Stomach (tissue), 9 donors: ENCODE data around the gene VEGFC. TPM values are rescaled to one million over a fixed set of nuclear protein-coding genes. Genes with fewer than 3 reads are reported as not detected.

ENCODE experiments used
- DNase-seq, 2 donors: peaks; one replicate each; pipeline versions ENCODE4 v3.0.0 to v3.0.0-alpha.2; 2013 to 2019
- H3K27ac ChIP-seq, 5 donors: fragments of 200-600 bp in 4 of 5; sonication (generic) in 4 of 5; one replicate each; pipeline ENCODE4 v1.5.1; 2013 to 2019; ENCODE audit warnings: mild to moderate bottlenecking in 1 of 5, moderate library complexity in 1 of 5
- H3K27me3 ChIP-seq, 3 donors: fragments of 200-600 bp; sonication (generic); one replicate each; pipeline ENCODE4 v1.5.1; 2017 to 2019; ENCODE audit warnings: mixed run types in 1 of 3
- H3K36me3 ChIP-seq, 4 donors: fragments of 200-600 bp; sonication (generic); 1 replicate in 3 of 4; 2 replicates in 1 of 4; pipeline ENCODE4 v1.5.1; 2016 to 2019
- H3K4me1 ChIP-seq, 4 donors: fragments of 200-600 bp; sonication (generic); one replicate each; pipeline ENCODE4 v1.5.1; 2016 to 2019
- H3K4me3 ChIP-seq, 4 donors: fragments of 200-600 bp; sonication (generic) in 3 of 4; one replicate each; pipeline ENCODE4 v1.5.1; 2016 to 2019; ENCODE audit warnings: mild to moderate bottlenecking in 1 of 4
- H3K9me3 ChIP-seq, 4 donors: fragments of 200-600 bp; sonication (generic); one replicate each; pipeline ENCODE4 v1.5.1; 2016 to 2019
- CTCF ChIP-seq, 7 experiments: fragments of 450-650 bp in 4 of 7; fragments of 200-600 bp in 3 of 7; sonication (generic) in 3 of 7; IDR thresholded peaks; one replicate each; pipeline ENCODE4 v1.5.1; 2016 to 2019; ENCODE audit warnings: antibody characterized with exemption in 7 of 7, control low read depth in 2 of 7, mild to moderate bottlenecking in 1 of 7
- EP300 ChIP-seq: sonication (generic); formaldehyde crosslinking; IDR thresholded peaks from one replicate; pipeline ENCODE4 v1.6.1; 2017; ENCODE audit warnings: antibody characterized with exemption
- POLR2A ChIP-seq, 4 donors: fragments of 450-650 bp; IDR thresholded peaks; one replicate each; pipeline ENCODE4 v1.6.1; 2016; ENCODE audit warnings: antibody characterized with exemption in 4 of 4, control low read depth in 2 of 4, mild to moderate bottlenecking in 1 of 4, moderate library complexity in 1 of 4
- POLR2AphosphoS5 ChIP-seq, 3 donors: sonication (generic); formaldehyde crosslinking; IDR thresholded peaks; one replicate each; pipeline ENCODE4 v1.6.1; 2016; ENCODE audit warnings: antibody characterized with exemption in 3 of 3
- WGBS, 5 donors: extraction: QIAGEN DNeasy Blood & Tissue Kit in 3 of 5; methylation state at CpG; one replicate each; pipeline versions ENCODE4 v1.1.5 to v1.1.7; 2013 to 2018; 5-methylcytosine and 5-hydroxymethylcytosine counted together
- intact Hi-C: fragments of 100-400 bp; cut with DNase I; formaldehyde crosslinking; loops from one replicate; pipeline ENCODE4 v1.15.1; 2023; ENCODE audit warnings: low total_unique reads
- polyA plus RNA-seq, 3 donors: library from polyadenylated mRNA; stranded (reverse); fragments of 200-250 nt; gene quantifications; one replicate each; pipeline ENCODE4 v1.2.3, GENCODE V29; 2013
- total RNA-seq, 5 donors: library from RNA; depleted of rRNA; stranded (reverse); fragments of >200 nt; gene quantifications; one replicate each; pipeline versions ENCODE4 v1.1.0 to v1.2.3, GENCODE V29; 2014 to 2016
- donor health status: healthy with polysubstance abuse.
- donor health status: Bipolar disorder and iron deficiency.
- donor health status: healthy.

VEGFC gene
- total and polyA plus RNA-seq, 8 donors, result 0.45 to 6.4 (median 1.3) TPM; not detected in 2

- 82 to 93% (median 88%) methylated on average over 3 of the region's 3 CpGs for WGBS, 5 donors
- H3K36me3 ChIP-seq, result no peaks in the 10 kb centered on the region
- intact Hi-C loops, result no loop called here
- no peak for TF ChIP-seq POLR2A (IDR thresholded peaks at IDR 0.05)
- TF ChIP-seq POLR2AphosphoS5 (IDR thresholded peaks at IDR 0.05), result no peak
- TF ChIP-seq CTCF (IDR thresholded peaks at IDR 0.05), result no peak
- no peak for TF ChIP-seq EP300
- no peaks in the 10 kb centered on the region for H3K27me3 ChIP-seq
- H3K4me1 ChIP-seq, result no peaks in the 10 kb centered on the region
- no peak overlapping the region for H3K4me3 ChIP-seq
- no peak for DNase-seq
- no peaks in the 10 kb centered on the region for H3K9me3 ChIP-seq
- no peak overlapping the region for H3K27ac ChIP-seq
These were observed 45.9 kb downstream of the VEGFC start for GRCh38 chr4:176746846-176747245.

GRCh38 chr4:176745902-176746301 lies 46.8 kb downstream of the VEGFC start:
- Histone ChIP-seq H3K4me3 (no peak overlapping the region), H3K27ac (no peak overlapping the region), H3K36me3 (no peaks in the 10 kb centered on the region), H3K9me3 (no peaks in the 10 kb centered on the region), H3K4me1 (no peaks in the 10 kb centered on the region), H3K27me3 (no peaks in the 10 kb centered on the region)
- TF ChIP-seq POLR2AphosphoS5 (IDR thresholded peaks at IDR 0.05) (no peak), POLR2A (IDR thresholded peaks at IDR 0.05) (no peak), CTCF (IDR thresholded peaks at IDR 0.05) (no peak), EP300 (no peak)
- no peak for DNase-seq
- intact Hi-C loops, result no loop called here

GRCh38 chr4:176744091-176744490 lies 48.6 kb downstream of the VEGFC start:
- H3K4me1 ChIP-seq, result no peaks in the 10 kb centered on the region
- H3K27me3 ChIP-seq, result no peaks in the 10 kb centered on the region
- no peak overlapping the region for H3K4me3 ChIP-seq
- no peak for DNase-seq
- no peak overlapping the region for H3K27ac ChIP-seq
- WGBS, 5 donors, result 82 to 94% (median 87%) methylated on average over 2 of the region's 2 CpGs
- intact Hi-C loops, result no loop called here
- no peak for TF ChIP-seq EP300
- TF ChIP-seq CTCF (IDR thresholded peaks at IDR 0.05), result no peak
- TF ChIP-seq POLR2A (IDR thresholded peaks at IDR 0.05), result no peak
- TF ChIP-seq POLR2AphosphoS5 (IDR thresholded peaks at IDR 0.05), result no peak
- H3K9me3 ChIP-seq, result no peaks in the 10 kb centered on the region
- H3K36me3 ChIP-seq, result no peaks in the 10 kb centered on the region

GRCh38 chr4:176742211-176742610 lies 50.5 kb downstream of the VEGFC start:
- intact Hi-C loops, result no loop called here
- no peaks in the 10 kb centered on the region for H3K9me3 ChIP-seq
- no peak for DNase-seq
- H3K27ac ChIP-seq, result no peak overlapping the region
- H3K4me1 ChIP-seq, result no peaks in the 10 kb centered on the region
- WGBS, 5 donors, result 75 to 84% (median 82%) methylated on average over 6 of the region's 6 CpGs
- TF ChIP-seq EP300 (no peak), POLR2A (IDR thresholded peaks at IDR 0.05) (no peak), CTCF (IDR thresholded peaks at IDR 0.05) (no peak), POLR2AphosphoS5 (IDR thresholded peaks at IDR 0.05) (no peak)
- no peaks in the 10 kb centered on the region for H3K36me3 ChIP-seq
- H3K27me3 ChIP-seq, result no peaks in the 10 kb centered on the region
- H3K4me3 ChIP-seq, result no peak overlapping the region
